HFF-Myc (cell line): ENCODE results near the gene RNF114.
"Not testable (repeated sequence)": the region's sequence is repeated elsewhere in the genome, so short reads cannot be mapped to it uniquely, and the experiment has no call there.

Experiments
- DNase-seq: peaks from one replicate; pipeline ENCODE4 v3.0.0-alpha.2; 2011; ENCODE audit warnings: low read depth; ENCODE audit errors: extremely low read depth
- H3K4me3 ChIP-seq: replicated peaks from 2 replicates; pipeline ENCODE4 v1.5.1; 2011; ENCODE audit warnings: low read depth, mild to moderate bottlenecking, control low read depth, low read length
- CTCF ChIP-seq: IDR thresholded peaks from 2 replicates; pipeline ENCODE4 v1.5.1; 2012; ENCODE audit warnings: mild to moderate bottlenecking, low read depth, low read length, control low read depth; ENCODE audit errors: missing control alignments

The RNF114 gene

GRCh38 chr20:49969946-49970345 is 33.7 kb downstream of the RNF114 start:
- no peak overlapping the region for H3K4me3 ChIP-seq
- DNase-seq = no peak
- no peak for TF ChIP-seq CTCF

GRCh38 chr20:49970498-49970897 is 34.3 kb downstream of the RNF114 start:
- DNase-seq = no peak
- H3K4me3 ChIP-seq = no peak overlapping the region
- no peak for TF ChIP-seq CTCF

GRCh38 chr20:49973981-49974380 is 37.8 kb downstream of the RNF114 start:
- DNase-seq = no peak
- no peak overlapping the region for H3K4me3 ChIP-seq
- no peak for TF ChIP-seq CTCF

GRCh38 chr20:49976542-49976941 is 40.3 kb downstream of the RNF114 start:
- no peak for TF ChIP-seq CTCF
- H3K4me3 ChIP-seq = no peak overlapping the region
- no peak for DNase-seq

- DNase-seq, H3K4me3 ChIP-seq: not testable (repeated sequence)
These were observed 41.5 kb downstream of the RNF114 start for GRCh38 chr20:49977740-49978139.

GRCh38 chr20:49978685-49979029 is 42.5 kb downstream of the RNF114 start:
- no peak for DNase-seq
- no peak for TF ChIP-seq CTCF
- no peak overlapping the region for H3K4me3 ChIP-seq

GRCh38 chr20:49979030-49979832 is 43.0 kb downstream of the RNF114 start:
- 0 out of 2 replicates have a peak overlapping the region, but pooled peaks have one; percentile 4 for H3K4me3 ChIP-seq

More at GRCh38 chr20:49979030-49979832, 43.0 kb downstream of the RNF114 start:
- TF ChIP-seq CTCF = peak; percentile 99
- DNase-seq = no peak
